ENCODE results near the gene TMEM150C.
"Not testable (repeated sequence)": the region's sequence is repeated elsewhere in the genome, so short reads cannot be mapped to it uniquely, and the experiment has no call there.

TMEM150C gene

DNA sequence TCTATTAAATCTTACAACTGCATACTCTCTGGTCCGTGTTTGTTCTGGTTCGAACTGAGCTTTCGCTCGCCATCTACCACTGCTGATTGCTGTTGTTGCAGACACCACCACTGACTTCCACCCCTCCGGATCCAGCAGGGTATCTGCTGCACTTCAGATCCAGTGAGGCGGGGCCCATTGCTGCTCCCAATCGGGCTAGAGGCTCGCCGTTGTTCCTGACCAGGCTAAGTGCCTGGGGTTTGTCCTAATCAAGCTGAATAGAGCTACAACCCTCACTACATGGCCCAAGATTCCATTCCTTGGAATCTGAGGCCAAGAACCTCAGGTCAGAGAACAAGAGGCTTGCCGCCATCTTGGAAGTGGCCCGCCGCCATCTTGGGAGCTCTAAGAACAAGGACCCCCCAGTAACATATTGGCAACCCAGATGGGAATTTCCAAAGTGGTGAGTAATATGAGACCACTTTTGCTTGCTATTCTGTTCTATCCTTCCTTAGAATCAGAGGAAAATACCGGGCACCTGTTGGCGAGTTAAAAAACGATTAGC, 88.1 kb downstream of the TMEM150C start:
- no peak for DNase-seq (ENCODE audit: low read depth)

DNA sequence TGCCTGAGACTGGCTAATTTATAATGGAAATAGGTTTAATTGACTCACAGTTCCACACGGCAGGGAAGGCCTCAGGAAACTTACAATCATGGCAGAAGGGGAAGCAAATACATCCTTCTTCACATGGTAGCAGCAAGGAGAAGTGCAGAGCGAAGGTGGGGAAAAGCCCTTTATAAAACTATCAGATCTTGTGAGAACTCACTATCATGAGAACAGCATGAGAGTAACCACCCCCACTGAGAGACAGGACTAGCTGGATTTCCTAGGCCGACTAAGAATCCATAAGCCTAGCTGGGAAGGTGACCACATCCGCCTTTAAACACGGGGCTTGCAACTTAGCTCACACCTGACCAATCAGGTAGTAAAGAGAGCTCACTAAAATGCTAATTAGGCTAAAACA, 88.7 kb downstream of the TMEM150C start:
- not testable (repeated sequence) for DNase-seq (ENCODE audit: low read depth)

DNA sequence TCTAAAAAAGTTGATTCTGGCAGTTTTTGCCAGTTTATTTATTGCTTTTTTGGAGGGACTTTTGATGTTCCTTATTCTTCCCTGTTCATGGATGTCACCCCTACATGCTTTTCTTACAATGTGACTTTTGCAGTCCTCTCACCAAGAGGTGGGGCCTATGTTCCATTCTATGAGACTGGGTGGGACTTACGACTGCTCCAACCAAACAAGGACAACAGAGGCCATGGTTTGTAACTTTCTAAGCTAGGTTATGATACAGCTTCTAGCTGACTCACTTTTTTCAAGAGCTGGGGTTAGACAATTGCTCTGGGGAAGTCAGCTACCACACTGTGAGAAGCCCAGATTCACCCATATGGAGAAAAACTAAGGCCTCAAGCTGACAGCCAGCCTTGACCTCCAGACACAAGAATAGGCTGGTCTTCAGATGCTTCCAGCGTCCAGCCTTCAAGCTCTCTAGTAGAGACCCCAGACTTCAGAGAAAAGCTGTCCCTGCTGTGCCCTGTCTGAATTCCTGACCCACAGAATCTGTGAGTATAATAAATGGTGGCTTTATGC, 91.9 kb downstream of the TMEM150C start:
- no peak for DNase-seq (ENCODE audit: low read depth)

DNA sequence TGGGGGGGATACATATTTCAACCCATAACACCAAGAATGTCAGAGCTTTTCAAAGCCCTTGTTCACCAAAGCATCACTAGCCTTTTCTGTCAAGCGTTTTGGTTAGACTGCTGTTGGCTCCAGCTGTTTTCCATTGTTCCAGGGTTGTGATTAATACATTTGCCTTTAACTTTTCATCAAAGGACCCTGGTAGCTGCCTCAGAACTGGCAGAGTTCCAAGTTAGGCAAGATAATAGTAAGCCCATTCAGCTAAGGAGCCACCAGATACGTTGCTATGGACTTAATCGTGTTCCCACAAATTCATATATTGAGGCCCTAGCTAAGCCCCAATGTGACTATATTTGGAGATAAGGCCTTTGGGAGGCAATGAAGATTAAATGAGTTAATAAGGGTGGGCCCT, 94.3 kb downstream of the TMEM150C start:
- DNase-seq (ENCODE audit: low read depth): no peak

DNA sequence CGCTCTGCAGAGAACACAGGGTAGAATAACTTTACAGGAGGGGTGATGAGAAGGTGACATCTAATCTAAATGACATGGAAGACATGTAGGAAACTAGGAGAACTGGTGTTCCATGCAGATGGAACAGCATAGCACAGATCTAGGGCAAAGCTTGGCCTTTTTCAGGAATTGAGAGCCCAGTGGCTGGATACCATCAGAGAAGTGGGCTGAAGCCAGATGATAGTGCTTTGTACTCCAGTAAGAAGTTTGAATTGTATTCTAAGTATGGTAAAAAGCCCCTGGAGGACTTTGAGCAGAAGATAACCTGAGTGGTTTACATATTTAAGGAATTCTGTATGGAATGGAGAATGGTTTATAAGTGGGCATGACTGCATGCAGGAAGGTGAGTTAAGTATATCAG, 98.6 kb downstream of the TMEM150C start:
- DNase-seq (ENCODE audit: low read depth): no peak

DNA sequence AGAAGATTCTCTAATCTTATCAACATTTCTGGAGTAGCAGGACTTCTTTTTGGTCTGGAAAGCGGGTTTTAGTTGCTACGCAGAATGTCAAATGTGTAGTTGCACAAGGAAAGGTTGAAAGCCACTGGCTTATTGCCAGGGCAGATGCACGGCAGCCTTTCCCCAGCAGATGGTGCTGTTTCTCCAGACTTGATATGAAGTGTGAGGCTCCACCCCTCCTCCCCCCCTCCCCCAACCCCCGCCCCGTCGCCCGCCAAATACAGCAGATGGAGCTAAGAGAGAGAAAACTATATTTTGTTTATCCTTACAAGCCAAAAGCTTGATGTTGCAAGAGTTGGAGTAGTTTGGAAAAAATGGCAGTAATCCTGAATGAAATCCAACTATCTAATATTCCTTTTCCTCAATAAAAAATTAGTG, 99.4 kb downstream of the TMEM150C start:
- peak; percentile 67 for DNase-seq (ENCODE audit: low read depth)

DNA sequence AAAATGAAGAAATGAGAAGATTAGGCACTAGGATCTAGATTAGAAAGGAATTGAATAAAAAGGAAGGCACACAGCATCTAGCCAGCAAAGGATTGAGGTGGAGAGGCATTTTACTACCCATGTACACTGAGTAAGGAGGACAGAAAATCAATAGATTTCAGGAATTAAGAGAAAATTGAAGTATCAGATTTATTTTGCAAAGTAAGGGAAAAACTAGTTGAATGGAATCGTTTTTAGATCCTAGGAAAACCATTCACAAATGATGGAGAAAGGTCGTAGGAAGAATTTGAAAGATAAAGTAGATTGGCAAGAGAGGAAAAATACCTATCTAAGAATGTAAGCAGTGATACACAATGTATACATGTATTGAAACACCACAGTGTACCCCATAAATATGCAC, 100.1 kb downstream of the TMEM150C start:
- no peak for DNase-seq (ENCODE audit: low read depth)

DNA sequence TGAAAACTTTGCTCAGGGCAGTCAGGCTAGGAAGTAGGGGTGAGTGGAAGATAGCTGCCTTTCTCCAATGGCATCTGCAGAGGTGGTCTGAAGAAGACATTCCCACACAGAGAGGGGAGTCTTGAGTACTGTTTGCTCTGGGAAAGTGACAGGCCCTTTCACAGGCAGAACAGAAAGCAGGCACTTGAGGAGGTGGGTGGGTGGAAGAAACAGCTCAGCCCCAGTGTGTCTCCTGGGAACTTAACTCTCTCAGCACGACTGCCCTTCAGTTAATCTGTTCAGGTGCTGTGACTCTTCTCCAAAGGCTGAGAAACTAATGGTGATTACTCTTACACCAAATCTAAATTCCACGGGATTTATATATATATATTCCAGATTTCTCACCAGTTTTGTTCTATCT, 103.1 kb downstream of the TMEM150C start:
- DNase-seq (ENCODE audit: low read depth): no peak

DNA sequence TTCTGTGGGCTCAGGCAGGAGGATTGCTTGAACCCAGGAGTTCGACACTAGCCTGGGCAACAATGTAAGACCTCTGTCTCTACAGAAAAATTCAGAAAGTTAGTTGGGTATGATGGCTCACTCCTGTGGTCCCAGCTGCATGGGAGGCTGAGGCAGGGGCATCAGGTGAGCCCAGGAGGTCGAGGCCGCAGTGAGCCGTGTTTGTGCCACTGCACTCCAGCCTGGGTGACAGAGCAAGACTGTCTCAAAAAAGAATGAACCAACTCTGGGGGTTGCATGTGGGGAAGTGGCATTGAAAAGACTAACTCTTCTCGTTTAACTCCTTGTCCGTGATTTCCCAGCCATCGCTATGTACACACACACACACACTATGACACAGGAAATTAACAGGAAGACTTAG, 104.5 kb downstream of the TMEM150C start:
- DNase-seq (ENCODE audit: low read depth): no peak

DNA sequence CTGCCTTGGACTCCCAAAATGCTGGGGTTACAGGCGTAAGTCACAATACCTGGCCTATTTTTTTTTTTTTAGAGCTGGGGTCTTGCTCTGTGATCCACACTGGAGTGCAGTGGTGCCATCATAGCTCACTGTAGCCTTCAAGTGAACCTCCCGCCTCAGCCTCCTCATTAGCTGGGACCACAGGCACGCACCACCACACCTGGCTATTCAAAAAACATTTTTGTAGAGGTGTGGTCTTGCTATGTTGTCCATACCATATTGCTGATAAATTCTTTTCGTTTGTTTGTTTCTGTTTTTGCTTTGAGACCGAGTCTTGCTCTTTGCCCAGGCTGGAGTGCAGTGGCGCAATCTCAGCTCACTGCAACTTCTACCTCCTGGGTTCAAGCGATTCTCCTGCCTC, 109.8 kb downstream of the TMEM150C start:
- DNase-seq (ENCODE audit: low read depth): no peak

DNA sequence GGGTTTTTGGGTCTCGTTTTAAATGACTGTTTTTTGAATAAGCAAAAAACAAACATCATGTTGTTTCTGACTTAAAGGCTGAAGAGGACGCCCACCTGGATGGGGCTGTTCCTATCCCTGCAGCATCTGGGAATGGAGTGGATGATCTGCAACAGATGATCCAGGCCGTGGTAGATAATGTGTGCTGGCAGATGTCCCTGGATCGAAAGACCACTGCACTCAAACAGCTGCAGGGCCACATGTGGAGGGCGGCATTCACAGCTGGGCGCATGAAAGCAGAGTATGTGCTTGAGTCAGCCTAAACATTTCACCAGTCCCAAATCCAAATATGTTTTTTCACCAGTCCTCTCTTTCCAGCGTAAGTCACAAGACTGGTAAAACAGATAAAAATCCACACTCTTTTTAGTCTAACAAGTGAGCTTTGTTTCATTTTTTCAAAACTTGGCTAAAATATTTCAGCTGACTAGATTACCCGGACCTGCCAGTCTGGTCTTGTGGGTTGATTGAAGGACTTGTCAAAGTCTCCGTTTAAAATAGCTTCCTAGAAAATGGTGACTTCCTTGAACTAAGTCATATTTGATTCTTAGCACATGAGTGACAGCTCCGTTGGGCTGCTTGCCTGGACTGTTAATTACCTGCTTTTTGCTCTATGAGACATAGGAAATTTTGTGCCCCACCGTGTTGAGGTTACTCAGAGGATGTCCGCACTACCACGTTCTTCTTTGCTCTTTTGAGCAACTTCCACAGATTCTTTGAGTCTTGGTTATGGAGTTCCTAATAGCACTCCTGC, 110.6 kb downstream of the TMEM150C start:
- no peak for DNase-seq (ENCODE audit: low read depth)

DNA sequence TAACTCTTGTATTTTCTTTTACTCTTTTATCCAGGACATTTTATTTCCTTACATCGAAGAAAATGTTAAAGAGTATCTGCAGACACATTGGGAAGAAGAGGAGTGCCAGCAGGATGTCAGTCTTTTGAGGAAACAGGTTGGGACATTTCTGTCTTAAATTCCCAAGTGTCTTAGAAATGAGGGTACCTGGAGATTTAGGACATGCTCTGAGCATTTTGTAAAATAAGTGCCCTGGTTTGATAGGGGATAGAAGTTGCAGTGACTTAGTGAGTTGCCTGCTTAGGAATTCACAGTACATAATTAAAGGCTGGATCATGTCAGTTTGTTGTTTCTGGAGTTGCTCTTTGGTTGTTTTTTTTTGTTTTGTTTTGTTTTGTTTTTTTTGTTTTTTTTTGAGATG, 113.9 kb downstream of the TMEM150C start:
- no peak for DNase-seq (ENCODE audit: low read depth)

DNA sequence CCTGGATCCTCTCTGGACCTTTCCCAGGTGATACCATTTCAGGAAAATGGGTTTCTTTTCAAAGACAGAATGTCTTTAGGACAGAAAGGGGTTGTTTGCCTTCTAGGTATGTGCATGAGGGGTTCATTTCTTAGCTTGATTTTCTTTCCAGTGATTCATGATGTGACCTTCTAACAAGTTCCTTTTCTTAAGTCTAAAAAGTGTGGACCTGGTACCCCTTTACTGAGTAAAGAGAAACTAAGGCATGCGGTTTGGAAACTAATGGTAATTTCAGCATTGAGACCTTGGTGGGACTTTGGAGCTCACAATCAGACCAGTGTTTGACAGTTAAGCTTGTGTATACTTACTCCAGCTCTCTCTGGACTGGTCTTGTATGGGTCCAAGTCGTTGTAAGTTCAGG, 122.7 kb downstream of the TMEM150C start:
- no peak for DNase-seq (ENCODE audit: low read depth)

DNA sequence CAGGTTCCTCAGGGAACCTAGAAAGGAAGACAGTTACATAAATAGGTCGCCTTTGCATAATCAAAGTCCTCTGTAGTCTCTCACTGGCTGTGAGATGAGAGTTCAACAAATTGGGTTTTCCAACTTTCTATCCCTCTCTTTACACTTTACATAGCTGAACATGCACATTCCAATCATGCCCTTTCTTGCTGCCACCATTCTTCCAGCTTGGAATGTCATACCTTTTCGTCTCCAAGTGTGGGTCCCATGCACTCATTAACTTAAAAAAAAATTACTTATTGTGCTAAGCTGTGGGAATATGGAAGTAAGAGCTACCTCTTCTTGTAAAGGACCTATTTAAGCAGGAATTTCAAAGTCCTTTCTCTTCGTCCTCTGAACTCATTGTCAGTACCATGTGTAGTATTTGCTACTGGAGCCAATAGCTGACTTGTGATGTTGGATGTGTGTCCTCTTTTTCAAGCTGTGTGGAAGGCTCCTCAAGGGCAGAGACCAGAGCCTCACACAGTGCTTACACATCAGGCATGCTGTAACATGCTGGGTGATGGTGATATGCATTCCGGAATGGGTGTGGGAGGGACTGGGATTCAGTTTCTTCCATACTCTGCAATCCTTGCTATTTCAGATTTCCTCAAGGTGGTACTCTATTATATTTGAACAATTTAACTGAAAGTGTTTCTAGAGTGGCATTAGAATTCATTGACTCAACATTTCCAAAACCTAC, 124.3 kb downstream of the TMEM150C start:
- no peak for DNase-seq (ENCODE audit: low read depth)

DNA sequence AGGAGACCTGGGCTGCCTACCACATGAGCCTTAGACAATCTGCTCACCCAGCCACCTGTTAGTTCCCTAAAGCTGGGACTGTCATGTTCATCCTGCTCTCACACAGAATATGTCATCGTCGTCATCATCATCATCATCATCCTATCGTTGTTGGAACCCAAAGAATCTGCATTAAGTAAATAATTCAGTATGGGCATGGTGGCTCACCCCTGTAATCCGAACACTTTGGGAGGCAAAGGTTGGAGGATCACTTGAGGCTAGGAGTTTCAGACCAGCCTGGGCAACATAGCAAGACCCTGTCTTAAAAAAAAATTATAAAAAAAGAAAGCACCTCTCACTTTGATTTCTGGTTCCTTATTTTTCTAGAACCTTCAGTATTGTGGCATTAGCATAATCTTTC, 125.0 kb downstream of the TMEM150C start:
- no peak for DNase-seq (ENCODE audit: low read depth)

DNA sequence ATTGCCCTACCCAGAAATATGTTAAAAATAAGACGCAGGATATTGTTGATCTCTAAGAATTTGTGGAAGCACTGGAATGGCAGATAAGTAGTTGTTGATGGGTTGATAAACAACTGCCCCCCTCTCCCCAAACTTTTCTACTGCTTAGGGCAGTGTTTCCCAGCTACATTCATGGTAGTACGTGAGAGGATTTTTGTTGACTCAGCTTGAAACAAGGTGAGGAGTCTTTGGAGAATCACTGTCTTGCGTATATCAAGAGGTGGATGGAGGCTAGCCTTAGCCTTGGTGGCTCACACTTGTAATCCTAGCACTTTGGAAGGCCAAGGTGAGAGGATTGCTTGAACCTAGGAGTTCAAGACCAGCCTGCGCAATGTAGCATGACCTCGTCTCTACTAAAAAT, 125.7 kb downstream of the TMEM150C start:
- no peak for DNase-seq (ENCODE audit: low read depth)

DNA sequence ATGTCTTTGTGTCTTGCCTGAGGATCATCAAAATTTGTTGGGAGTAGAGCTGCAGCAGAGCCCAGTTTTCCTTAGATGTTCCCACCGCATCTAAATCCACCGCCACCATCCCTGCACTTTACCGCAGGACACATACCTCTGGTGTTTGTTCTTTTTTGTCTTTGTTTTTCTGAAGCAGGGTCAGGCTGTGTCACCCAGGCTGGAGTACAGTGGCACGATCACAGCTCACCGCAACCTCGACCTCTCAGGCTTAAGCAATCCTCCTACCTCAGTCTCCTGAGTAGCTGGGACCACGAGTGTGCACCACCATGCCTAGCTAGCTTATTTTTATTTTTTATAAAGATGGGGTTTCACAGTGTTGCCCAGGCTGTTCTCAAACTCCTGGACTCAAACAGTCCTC, 126.8 kb downstream of the TMEM150C start:
- no peak for DNase-seq (ENCODE audit: low read depth)

DNA sequence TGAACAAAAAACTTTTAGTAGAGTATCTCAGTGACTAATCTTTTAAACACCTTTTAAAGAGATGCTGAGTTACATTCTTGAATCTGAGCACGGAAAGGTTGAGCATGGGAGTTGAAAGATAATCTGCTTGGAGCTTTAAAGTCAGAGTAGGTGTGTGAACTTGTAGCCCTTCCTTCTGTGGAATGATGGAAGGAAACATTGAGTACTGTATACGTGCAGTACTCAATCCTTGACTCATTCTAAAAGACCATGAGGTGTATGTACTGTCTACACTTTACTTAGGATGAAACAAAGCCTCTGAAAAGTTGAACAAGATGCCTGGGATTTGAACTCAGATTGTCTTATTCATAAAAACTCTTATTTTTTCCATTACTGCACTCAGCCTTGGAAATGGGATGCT, 128.0 kb downstream of the TMEM150C start:
- no peak for DNase-seq (ENCODE audit: low read depth)

All from activated T-helper 9 cell treated with anti-CD3 and anti-CD28 coated beads, Interleukin-2, amount 50 U/mL, for 16 hours (primary cell).